ENCODE measurements around the gene BRI3BP.

BRI3BP gene, protein sequence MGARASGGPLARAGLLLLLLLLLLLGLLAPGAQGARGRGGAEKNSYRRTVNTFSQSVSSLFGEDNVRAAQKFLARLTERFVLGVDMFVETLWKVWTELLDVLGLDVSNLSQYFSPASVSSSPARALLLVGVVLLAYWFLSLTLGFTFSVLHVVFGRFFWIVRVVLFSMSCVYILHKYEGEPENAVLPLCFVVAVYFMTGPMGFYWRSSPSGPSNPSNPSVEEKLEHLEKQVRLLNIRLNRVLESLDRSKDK

DNA sequence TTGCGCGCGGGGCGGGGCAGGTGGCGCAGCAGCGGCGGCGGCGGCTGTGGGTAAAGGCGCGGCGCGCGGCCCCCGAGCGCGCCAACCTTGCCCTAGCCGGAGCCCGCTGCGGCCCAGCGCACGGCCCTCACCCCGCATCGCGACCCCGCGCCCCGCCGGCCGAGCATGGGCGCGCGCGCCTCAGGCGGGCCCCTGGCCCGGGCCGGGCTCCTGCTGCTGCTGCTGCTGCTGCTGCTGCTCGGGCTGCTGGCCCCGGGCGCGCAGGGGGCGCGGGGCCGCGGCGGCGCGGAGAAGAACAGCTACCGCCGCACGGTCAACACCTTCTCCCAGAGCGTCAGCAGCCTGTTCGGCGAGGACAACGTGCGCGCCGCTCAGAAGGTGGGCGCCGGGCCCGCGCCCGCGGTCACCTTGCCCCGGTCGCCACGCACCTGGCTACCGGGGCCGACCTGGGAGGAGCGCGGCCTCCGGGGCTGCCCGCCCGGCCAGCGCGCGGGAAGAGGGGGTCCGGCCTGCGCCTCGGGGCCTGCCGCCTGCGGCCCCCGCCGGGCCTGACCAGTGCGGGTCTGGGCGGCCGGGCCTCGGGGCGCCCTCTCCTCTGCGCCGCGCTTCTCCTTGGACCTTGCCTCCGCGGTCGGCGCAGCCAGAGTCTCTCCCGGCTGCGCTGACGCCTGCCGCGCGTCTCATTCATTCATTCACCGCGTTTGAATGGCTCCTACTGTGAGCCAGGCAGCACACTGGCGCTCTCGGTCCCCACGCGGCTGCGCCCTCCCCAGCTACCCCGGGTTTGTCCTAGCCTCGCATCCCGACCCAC, at the start of gene BRI3BP:
Gene BRI3BP (plus strand): TSS at position 20 of the 811 bp plus-strand sequence. CDS start 146 bp downstream, at position 166.
- peak; percentile 75 for DNase-seq (ENCODE audit: low read depth, low spot score)

DNA sequence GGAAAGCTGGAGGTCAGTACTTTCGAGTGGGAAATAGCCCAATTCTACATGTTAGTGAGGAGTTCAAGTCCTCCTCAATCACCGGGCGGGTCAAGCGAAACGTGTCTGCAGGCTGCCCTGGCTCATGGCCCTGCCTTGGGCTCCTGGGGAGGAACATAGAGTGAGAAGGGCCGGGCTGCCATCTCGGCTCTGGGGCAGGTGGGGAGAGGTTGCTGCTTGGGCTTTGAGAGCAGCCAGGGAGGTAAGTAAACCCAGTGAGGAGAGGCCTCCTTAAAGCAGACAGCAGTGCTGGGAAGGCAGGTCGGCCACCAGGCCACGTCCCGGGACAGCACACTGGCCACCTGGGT, 47.0 kb upstream of the BRI3BP start:
- no peak for DNase-seq (ENCODE audit: low read depth, low spot score)

DNA sequence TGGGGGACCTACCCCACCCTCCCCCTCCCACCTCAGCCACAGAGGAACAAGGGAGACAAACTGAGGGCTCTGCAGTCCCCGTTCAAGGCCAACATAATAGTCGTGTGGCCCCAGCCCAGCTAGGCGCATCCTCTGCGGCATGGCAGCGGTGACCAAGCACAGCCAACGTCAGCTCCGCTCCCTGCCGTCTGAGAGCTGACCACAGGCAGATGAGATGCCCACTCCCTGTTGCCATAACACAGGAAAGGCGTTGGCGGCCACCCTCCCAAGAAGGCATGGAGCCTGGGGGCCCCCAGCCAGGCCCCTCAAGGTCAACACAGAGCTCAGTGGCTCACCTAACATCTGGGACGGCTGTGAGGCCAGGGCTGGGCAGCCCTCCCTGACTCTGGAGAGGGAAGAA, 46.4 kb upstream of the BRI3BP start:
- no peak for DNase-seq (ENCODE audit: low read depth, low spot score)

DNA sequence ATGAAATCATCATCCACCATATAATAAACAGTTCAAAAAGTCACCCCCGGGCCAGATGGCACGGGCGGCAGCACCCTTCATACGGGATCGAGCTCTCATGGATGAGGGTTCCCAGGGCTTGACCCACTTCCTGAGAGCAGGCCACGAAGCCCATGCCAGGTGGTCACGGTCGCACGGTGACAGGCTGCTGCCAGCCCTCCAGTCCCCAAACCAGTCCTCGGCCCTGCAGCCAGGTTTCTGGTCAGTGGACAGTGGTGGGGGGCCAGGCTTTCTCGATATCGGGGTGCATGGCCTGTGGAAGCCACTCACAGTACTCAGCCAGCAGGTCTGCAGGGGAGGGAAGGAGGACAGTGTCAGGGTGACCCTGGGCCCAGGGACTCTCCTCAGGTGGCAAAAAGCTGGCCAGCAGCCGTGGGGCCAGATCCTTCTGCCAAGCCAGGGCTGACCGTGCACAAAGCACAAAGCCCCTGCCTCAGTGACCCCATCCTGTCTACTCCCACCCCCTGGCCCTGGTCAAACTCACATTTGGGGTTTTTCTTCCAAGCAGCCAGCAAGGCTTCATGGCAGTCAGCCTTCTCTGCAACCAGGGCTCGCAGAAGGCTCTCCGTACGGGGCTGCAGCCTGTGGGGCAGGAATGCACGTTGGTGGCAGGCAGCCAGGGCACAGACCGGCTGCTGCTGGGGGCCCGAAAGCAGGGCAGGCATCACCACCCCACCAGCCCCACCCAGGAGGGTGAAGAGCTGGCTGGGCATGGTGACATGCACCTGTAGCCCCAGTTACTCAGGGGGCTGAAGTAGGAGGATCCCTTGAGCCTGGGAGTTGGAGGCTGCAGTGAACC, 45.7 kb upstream of the BRI3BP start:
- DNase-seq (ENCODE audit: low read depth, low spot score): no peak

DNA sequence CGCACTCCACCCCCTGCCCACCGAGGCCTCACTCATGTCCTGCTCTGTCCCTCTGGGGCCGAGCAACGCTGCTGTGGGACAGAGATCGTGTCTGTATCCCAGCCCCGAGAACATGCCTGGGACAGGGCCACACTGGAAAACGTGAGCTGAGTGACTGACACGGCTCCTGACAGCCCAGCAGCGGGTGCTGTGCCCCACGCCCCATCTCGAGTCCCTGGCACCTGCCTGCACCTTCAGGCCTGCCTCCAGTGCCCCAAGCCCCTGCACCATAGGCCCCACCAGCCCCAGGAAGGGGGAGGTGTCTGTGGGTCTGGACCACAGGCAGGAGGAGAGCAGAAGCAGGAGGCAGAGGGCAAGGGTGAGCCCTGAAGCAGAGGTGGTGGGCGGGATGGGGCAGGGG, 44.4 kb upstream of the BRI3BP start:
- no peak for DNase-seq (ENCODE audit: low read depth, low spot score)

DNA sequence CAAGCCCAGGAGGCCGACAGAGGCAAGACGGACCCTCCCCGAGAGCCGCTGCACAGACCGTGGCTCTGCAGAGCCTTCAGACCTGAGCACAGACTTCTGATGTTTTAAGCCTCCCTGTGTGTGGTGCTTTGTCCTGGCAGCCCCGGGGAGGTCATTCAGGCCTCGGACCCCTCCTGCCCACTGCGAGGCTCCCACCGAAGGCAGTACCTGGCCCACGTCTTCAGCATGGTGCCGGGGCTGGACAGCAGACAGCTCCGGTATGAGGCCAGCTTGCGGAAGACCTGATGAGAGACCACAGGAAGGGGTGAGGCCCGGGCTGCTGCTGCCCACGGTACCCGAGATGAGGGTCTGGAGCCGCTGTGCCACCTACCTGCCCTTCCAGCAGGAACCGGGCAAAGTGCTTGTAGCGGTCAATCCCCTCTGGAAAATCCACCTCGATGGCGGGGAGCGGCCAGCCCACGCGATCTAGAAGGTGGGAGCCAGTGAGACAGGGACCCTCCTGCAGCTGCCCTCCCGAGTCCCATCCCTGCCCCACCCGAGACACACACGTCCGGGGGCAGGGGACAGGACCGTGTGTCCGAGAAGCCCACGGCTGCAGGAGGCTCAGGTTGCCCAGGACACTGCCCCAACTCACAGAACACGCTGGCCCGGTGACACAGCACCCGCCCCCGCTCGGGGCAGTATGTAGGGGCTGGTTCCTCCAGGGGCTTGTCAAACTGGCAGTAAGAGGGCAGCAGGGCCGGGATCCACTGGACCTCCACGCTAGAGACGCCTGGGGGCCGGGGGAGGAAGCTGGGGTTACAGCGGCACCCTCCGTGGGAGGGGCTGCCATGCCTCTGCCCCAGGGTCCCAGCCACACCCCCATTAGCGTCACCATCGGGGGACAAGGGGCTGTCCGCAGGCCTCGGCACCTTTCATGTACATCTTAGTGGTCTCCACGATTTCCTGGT, 43.4 kb upstream of the BRI3BP start:
- no peak for DNase-seq (ENCODE audit: low read depth, low spot score)

DNA sequence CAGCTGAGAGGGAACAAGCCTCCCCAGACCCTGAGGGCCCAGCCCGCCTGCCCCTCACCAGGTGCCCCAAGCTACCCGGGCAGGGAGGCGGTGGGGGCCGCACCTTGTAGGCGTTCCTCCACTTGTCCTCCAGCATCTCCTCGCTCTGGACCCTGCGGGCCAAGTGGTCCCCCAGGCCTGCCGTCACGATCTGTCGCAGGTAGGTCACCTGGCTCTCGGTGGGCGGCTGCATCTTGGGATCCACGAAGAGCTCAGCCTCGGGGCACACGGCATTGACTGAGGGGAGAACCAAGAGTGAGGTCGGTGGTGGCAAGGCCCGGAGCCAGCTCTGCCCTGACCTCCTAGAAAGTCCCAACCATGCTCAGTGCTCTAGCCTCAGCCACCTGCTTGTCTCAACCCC, 41.1 kb upstream of the BRI3BP start:
- no peak for DNase-seq (ENCODE audit: low read depth, low spot score)

DNA sequence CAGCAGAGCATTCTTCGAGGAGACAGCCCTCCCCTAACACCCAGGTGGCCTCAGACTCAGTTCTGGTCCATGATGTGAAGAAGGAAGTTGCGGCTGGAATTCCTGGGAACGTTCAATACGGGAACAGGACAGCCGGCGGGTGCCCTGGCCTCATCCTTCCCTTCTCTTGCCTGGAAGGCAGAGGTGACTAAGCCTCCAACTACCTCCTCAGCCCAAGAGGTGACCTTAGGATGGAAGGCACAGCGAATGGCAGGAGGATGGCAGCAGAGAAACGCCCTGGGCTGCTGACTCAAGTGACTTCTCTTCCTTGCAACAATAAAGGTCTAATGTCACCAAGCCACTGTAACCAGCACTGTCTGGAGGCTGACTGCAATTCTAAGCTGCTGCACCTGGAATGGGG, 40.6 kb upstream of the BRI3BP start:
- DNase-seq (ENCODE audit: low read depth, low spot score): no peak

DNA sequence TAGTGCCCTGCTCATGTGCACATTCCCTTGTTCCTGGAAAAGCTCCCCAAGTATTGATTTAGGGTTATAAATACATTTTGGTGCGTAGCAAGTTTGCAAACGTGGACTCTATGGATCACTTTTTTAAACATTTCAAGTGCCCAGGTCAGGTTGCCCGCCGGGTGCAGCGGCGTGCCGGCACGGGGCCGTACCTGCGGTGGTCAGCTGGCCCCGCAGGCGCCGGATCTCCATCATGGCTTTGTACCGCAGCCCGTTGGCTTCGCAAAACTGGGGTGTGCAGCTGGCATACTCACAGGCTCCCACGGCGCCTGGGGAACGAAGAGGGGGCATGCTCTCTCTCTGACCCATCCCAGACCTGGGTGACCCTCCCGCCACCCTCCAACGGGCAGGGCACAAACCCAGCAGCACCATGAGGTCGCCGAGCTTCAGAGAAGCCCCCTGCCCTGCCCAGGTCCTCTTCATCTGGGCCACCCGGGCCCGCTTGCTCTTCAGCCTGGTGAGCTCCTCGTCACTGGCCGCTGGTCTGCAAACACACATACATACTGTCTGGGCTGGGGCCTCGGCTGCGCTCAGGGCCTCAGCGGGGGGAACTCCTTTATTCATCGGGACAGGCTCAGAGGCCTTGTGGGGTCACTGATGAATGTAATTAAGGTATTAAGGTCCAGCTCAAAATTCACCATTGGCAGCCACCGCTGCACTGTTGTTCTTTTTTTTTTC, 39.6 kb upstream of the BRI3BP start:
- DNase-seq (ENCODE audit: low read depth, low spot score): no peak

DNA sequence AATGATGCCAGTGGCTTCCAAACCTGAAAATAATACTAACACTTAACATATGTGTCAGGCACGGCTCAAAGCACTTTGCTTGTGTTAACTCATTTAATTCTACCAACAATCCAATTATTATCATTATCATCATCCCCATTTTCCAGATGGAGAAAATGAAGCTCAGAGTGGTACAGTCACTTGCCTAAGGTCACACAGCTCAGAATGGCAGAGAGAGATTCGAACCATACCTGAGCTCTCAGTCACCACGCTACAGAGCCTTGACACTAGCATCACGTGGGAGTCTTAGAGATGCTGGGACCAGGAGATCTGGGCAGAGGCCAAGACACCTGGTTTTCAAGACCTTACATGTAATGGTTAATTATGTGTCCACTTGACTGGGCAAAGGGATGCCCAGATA, 38.7 kb upstream of the BRI3BP start:
- DNase-seq (ENCODE audit: low read depth, low spot score): no peak

DNA sequence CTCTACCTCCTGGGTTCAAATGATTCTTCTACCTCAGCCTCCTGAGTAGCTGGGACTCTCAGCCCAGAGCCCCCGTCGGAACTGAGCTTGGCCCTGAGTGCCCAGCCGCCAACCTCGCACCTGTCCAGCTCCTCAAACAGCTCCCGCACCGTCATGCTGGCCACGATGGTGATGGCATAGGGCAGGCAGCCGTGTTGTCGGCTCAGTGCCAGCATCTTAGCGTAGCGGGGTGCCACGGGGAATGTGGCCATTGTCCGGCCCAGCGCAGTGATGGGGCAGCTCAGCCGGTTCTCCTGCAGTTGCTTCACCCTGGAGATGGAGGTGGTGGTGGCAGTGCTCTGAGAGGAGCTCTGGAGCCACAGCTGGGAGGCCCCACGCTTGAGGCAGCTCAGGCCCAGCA, 36.9 kb upstream of the BRI3BP start:
- DNase-seq (ENCODE audit: low read depth, low spot score): no peak

DNA sequence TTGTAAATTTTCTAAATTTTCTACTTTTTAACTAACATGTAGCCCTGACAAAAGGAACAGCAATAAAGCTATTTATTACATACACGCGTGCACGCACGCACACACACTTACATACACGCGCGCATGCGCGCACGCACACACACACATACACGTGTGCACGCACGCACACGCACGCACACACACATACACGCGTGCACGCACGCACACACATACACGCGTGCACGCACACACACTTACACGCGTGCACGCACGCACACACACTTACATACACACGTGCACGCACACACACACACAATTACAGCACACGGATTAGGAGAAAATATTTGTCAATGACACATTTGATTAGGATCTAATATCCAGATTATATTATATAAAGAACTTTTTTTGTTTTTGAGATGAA, 32.4 kb upstream of the BRI3BP start:
- DNase-seq (ENCODE audit: low read depth, low spot score): no peak

DNA sequence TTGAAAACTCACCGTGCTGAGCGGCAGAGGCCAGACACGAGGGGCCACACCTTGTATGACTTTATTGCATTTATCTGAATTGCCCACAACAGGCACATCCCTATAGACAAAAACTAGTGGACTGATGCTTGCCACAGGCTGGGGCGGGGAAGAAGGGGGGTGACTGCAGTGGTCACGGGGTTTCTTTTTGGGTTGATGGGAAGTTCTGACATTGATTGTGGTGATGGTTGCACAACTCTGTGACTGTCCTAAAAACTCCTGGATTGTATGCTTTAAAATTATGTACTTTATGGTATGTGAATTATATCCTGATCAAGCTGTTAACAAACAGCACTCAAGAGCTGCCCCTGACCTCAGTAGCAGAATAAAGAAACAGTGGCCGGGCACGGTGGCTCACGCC, 30.2 kb upstream of the BRI3BP start:
- DNase-seq (ENCODE audit: low read depth, low spot score): no peak

DNA sequence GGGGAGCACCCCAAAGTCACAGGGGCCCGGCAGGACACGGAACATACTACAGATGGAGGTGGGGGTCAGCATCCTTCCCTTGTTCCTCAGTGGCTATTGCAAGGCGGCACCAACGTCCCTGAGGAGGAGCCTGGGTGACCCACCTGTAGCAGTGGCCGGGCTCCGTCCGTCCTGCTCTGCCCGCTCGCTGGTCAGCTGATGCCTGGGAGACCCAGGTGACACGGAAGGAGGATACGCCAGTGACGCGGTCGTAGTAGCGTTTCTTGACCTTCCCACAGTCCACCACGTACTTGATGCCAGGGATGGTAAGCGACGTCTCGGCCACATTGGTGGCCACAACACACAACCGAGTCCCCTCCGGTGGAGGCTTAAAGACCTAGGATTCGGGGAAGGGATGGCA, 29.2 kb upstream of the BRI3BP start:
- no peak for DNase-seq (ENCODE audit: low read depth, low spot score)

DNA sequence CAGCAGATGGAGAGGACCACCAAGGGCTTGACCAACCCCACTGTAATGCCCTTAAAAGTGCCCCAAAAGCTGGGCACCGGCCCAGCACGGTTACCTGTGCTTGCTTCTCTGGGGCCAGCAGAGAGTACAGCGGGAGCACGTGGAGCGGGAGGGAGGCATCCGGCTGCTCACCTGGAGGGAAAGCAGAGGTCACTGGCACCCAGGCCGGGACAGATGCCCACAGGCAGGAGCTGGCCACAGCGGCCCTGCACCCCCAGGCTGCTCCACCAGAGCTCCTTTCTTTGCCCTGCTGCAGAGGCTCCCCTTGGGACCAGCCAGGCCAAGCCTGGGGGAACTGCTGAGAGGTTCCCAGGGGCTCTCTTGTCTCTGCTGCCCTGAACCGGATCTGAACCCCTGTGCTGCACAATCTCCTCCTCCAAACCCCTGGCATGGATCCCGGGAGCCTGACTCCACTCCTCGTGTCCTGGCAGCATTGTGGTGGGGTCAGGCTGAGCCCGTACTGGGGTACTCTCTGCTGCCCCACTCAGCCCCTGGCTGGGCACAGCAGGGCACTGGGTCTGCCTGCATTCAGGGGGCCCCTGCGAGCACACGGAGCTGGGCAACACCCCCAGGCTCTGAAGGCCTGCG, 28.5 kb upstream of the BRI3BP start:
- no peak for DNase-seq (ENCODE audit: low read depth, low spot score)

DNA sequence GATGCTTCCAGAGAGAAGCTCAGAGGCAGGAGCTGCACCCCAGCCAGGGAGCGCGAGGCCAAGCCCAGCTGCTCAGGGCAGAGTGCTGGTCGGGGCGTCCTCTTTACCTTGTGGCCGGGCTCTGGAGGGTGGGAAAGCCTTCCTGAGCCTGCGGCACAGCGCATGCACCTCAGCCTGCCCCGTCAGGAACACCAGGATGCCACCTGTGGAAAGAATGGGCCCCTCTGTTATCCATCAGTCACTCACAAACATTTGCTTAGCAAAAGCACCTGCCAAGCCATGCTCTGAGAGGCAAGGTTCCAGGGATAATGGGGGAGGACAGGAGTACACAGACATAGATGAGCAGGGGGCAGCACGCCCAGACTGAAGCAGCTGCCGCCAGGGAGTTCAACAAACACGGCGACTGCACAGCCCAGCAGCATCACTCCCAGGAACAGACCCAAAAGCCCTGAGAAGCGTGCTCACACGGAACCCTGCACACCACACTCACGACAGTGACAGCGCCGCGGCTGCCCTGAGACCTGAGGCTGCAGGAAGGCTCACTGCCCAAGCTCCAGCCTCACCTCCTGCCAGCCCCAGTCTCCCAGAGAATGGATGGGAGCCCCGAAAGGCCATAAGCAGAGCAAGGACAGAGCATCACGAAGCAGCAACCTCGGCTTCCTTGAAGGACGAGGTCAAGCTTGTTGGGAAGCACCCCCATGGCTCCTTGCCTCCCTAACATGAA, 26.3 kb upstream of the BRI3BP start:
- no peak for DNase-seq (ENCODE audit: low read depth, low spot score)

DNA sequence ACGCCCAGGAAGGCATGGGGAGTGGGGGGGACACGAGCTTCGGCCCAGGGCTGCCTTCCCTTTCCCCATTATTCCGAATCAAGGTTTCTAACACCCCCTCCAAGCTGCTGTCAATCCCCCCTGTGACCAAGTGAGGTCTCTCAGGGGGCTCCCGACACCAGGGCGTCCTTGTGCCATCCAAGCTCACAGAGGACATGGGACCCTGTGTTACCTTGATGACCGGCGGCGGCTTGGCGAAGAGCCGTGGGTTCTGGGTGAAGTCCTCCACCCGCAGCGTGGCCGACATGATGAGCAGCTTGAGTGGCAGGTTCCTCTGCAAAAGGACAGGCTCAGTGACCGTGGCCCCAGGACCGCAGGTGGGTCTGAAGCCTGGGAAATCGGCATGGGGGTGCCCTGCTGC, 24.8 kb upstream of the BRI3BP start:
- DNase-seq (ENCODE audit: low read depth, low spot score): no peak

DNA sequence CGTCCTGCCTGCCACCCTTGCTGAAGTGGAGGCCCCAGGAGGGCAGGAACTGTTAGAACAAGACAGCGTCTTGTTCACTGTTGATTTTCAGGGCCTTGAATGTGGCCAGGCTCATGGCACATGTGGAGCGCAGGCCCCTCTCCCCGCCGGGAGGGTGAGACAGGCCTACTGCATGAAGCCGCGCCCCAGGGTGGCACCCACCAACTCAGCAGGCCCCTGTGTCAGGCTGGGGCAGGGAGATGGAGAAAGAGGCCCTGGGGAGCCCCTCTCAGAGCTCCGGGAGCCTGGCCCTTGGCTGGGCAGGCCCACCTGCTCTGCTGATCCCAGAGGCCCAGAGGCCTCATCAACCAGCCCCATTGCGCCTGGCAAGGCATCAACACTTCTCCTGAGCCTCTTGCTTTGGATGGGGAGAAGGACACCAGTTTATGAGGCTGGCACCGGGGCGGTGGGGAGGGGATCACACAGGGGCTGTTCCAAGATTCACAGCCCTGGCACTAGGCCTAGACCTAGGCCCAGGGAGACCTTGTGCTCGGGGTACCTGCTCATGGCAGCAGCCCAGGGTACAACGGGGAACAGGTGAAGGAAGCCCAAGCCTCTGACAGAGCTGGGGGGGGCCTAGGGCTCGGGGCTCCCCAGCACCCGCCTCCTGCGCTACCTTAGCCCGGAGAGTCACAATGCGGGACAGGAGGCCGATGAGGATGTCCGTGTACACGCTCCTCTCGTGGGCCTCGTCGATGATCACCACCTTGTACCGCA, 22.6 kb upstream of the BRI3BP start:
- DNase-seq (ENCODE audit: low read depth, low spot score): no peak

DNA sequence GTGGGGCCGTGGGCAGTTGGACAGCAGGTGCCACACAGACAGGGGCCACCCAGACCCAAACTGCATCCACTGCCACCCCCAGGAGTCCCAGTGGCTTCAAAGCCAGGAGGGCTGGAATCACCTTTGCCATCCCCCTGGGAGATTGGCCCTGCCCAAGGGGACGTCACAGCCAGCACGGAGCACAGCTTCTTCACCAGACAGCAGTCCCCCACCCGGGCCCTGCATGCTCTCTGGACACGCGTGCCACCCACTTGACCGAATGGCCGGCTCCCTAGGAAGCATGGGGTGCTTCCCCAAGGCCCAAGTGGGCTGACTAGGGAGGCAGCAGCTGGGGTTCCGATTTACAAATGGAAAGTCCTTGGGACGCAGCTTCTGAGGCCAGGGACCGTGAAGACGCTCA, 21.8 kb upstream of the BRI3BP start:
- DNase-seq (ENCODE audit: low read depth, low spot score): no peak
